Lower lobe of right lung (tissue), 2 donors: ENCODE measurements around the gene RNF20. TPM values are rescaled to one million over a fixed set of nuclear protein-coding genes. Genes with fewer than 3 reads are reported as not detected.

Experiments
- ATAC-seq, 2 donors: fragments of 200-7000 bp; cut with Tn5 transposase; one replicate each; pipeline ENCODE4 v1.9.1; 2020 to 2022; ENCODE audit warnings: mild to moderate bottlenecking in 2 of 2, moderate library complexity in 2 of 2
- DNase-seq: peaks from one replicate; pipeline ENCODE4 v3.0.0-alpha.2; 2020
- H3K27ac ChIP-seq: fragments of 200-600 bp; one replicate; pipeline ENCODE4 v1.8.0; 2022
- H3K27me3 ChIP-seq: fragments of 200-600 bp; one replicate; pipeline ENCODE4 v1.8.0; 2022; ENCODE audit warnings: low read depth
- H3K36me3 ChIP-seq: fragments of 200-600 bp; one replicate; pipeline ENCODE4 v1.8.0; 2022; ENCODE audit warnings: mild to moderate bottlenecking
- H3K4me1 ChIP-seq: fragments of 200-600 bp; one replicate; pipeline ENCODE4 v1.8.0; 2022
- H3K4me3 ChIP-seq: fragments of 200-600 bp; one replicate; pipeline ENCODE4 v1.8.0; 2022; ENCODE audit warnings: mild to moderate bottlenecking
- H3K9me3 ChIP-seq: fragments of 200-600 bp; one replicate; pipeline ENCODE4 v1.8.0; 2022
- intact Hi-C: fragments of 100-400 bp; cut with DNase I; formaldehyde crosslinking; loops from one replicate; pipeline ENCODE4 v1.11.0; 2022
- total RNA-seq: library from RNA; stranded (reverse); fragmentation: NEBNext Ultra II Directional; extraction: Animal tissue kit (Norgen Biotek cat#: 25700); gene quantifications from one replicate; pipeline ENCODE4 v1.2.1, GENCODE V29; 2021
- TF ChIP-seq, protein P1 (sequence below): fragments of 200-600 bp; IDR thresholded peaks from one replicate; pipeline ENCODE4 v1.8.0; 2022; ENCODE audit warnings: antibody characterized with exemption, mild to moderate bottlenecking
- donor health status: DM: no; HTN: yes; CAD: no; lungs with severe emphysema.

RNF20 gene
- total RNA-seq, 1 donor from 2014 or later, result 50.7 TPM

DNA sequence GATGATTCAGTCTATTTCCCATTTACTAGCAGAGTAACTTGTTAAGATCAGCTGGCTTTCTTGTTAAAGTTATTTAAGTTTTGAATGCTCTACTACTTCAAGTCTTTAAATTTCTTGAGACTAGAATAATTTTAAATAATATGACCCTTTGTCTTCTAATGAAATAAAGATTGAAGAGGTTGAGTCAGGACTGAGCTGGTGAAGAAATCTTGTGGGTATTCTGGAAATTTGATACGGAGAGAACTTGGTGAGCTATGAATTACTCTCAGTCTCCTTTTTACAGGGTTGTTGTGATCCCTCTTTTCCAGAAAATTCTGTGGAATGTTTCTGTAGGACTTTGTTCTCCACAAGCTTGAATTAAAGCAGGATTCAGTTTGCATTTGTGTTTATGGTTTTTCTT lies 29.3 kb downstream of the RNF20 start:
- H3K27me3 ChIP-seq, result no peaks in the 10 kb centered on the region
- H3K9me3 ChIP-seq, result no peaks in the 10 kb centered on the region
- H3K27ac ChIP-seq, result no peak overlapping the region
- TF ChIP-seq, protein P1, sequence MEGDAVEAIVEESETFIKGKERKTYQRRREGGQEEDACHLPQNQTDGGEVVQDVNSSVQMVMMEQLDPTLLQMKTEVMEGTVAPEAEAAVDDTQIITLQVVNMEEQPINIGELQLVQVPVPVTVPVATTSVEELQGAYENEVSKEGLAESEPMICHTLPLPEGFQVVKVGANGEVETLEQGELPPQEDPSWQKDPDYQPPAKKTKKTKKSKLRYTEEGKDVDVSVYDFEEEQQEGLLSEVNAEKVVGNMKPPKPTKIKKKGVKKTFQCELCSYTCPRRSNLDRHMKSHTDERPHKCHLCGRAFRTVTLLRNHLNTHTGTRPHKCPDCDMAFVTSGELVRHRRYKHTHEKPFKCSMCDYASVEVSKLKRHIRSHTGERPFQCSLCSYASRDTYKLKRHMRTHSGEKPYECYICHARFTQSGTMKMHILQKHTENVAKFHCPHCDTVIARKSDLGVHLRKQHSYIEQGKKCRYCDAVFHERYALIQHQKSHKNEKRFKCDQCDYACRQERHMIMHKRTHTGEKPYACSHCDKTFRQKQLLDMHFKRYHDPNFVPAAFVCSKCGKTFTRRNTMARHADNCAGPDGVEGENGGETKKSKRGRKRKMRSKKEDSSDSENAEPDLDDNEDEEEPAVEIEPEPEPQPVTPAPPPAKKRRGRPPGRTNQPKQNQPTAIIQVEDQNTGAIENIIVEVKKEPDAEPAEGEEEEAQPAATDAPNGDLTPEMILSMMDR, result no peak
- no peak for ATAC-seq
- H3K4me1 ChIP-seq, result no peaks in the 10 kb centered on the region
- intact Hi-C loops, result no loop called here
- peaks cover 97% of the 10 kb centered on the region for H3K36me3 ChIP-seq
- no peak overlapping the region for H3K4me3 ChIP-seq
- no peak for DNase-seq

DNA sequence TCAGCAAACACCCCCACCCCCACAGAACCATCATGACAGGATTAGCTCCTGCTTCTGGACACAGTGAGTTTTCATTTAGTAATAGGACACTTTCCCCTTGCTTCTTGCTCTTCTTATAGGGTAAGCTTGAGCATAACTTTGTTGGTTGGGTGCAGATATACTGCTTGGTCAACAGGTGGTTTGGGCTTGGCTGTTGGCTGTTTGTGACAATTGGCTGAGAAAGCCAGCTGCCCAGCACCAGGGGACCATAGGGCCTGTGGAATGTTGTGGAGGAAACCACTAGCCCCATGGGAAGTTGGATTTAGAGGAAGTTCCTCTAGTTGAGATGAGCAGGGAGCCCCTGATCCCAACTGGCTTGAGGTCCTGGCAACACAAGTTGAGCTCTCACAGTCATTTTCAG lies 30.6 kb downstream of the RNF20 start:
- Histone ChIP-seq H3K9me3 (no peaks in the 10 kb centered on the region), H3K4me3 (no peak overlapping the region), H3K27me3 (no peaks in the 10 kb centered on the region), H3K4me1 (no peaks in the 10 kb centered on the region), H3K36me3 (peaks cover 97% of the 10 kb centered on the region), H3K27ac (no peak overlapping the region)
- TF ChIP-seq, protein P1, result no peak
- DNase-seq (no peak), ATAC-seq (no peak)
- intact Hi-C loops, result no loop called here

DNA sequence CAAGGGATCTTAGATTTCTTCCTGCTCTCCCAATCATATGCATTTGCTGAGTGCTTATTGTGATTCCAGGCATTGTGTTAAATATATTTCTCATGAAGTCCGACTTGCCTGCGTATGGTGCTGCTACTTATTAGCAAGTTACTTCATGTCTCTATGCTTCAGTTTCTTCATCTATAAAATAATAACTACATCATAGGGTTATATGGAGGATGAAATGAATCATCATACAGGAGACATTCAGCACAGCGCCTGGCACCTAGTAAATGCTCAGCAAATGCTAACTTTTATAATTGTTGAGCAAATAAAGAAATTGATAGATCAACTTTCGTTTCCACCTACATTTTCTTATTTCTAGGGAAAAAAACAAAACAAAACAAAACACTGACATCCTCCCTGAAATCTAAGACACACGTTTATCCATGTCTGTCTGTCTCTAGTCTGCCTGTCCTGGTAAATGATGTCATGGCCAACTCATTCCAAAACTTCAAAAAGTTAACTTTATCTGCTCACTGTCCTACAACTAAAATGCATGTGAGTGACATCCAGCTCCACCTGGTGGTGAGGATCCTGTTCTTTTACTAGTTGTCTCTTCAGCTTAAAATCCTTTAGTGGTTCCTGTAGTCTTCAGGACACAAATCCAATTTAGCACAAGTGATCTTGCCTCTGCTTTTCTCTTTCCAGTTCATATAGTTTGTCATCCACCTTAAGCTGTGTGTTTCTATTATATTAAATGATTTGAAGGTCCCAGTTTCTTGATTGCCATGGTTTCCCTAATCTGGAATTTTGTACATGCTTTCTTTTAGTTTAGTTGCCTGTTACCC lies 33.5 kb downstream of the RNF20 start:
- intact Hi-C loops, result no loop called here
- Histone ChIP-seq H3K4me1 (no peaks in the 10 kb centered on the region), H3K36me3 (peaks cover 84% of the 10 kb centered on the region), H3K4me3 (no peak overlapping the region), H3K27me3 (no peaks in the 10 kb centered on the region), H3K9me3 (no peaks in the 10 kb centered on the region), H3K27ac (no peak overlapping the region)
- no peak for ATAC-seq
- no peak for DNase-seq
- TF ChIP-seq, protein P1, result peak; percentile 16

DNA sequence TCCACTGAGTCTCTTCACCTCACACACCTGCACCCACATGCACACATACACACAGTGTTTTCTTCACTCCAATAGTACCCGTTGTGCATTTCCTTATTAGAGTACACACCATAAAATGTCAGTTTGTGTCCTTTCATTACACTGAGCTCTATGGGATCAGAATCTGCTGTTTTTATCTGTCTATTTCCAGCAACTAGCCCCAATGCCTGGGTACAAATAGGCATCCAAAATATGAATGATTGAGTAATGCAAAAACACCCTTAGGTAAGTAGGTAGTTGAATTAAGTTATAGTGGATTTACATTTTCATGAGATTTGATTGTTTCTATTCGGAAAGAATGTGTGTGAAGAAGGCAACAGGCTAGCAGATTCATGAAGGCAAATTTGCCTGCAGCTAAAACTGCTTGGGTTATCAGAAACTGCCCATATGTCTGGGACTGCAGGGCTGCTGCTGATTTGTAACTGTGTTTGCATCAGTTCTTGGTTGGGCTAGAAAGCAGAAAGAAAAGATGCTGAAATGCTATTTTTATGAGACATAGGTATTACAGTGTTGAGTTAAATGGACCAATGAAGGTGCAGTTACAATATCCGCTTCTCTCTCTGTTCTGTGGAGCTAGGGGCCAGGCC lies 34.2 kb downstream of the RNF20 start:
- intact Hi-C loops, result no loop called here
- DNase-seq (no peak), ATAC-seq (no peak)
- TF ChIP-seq, protein P1, result no peak
- Histone ChIP-seq H3K27me3 (no peaks in the 10 kb centered on the region), H3K4me3 (no peak overlapping the region), H3K4me1 (no peaks in the 10 kb centered on the region), H3K36me3 (peaks cover 77% of the 10 kb centered on the region), H3K9me3 (no peaks in the 10 kb centered on the region), H3K27ac (no peak overlapping the region)

DNA sequence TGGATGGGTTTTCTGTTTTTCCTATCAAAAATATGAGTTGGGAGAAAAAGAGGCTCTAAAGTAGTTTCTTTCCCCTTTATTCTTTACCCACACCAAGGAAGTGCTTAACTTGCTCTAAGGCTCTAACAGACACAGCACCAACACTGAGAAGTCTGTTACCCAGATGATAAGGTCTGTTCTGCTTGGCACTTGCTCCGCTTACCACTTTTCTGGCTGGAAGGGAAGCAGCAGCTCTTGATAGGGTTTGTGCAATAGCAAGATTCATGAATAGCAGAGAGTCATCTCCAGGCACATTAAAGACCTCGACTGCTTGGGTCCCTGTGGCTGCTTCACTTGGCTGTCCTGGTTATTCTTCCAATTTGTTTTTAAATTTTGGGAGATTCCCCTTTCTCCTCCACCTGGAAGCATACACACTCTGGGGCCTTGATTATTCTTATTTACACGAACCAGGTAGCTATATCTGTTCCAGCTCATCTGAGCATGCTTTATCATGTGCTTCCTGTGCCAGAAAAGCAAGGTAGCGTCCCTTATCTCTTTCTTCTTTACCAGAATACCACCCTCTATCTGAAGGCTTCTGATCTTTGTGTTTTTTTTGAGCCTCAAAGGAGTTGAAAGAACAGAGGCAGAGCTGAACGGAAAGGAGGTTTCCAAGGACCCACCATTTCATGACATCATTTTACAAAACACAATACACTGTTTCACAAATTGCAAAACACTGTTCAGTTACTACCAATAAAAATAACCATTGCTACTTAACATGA lies 36.3 kb downstream of the RNF20 start:
- H3K4me1 ChIP-seq, result no peaks in the 10 kb centered on the region
- H3K9me3 ChIP-seq, result no peaks in the 10 kb centered on the region
- TF ChIP-seq, protein P1, result no peak
- peaks cover 56% of the 10 kb centered on the region for H3K36me3 ChIP-seq
- DNase-seq (no peak), ATAC-seq (no peak)
- no peaks in the 10 kb centered on the region for H3K27me3 ChIP-seq
- intact Hi-C loops, result no loop called here
- H3K27ac ChIP-seq, result no peak overlapping the region
- H3K4me3 ChIP-seq, result no peak overlapping the region
